Hematopoietic multipotent progenitor cell (in vitro differentiated cells): Measurements from ENCODE around the gene TMEM184B. TPM values are rescaled to one million over a fixed set of nuclear protein-coding genes. Genes with fewer than 3 reads are reported as not detected.

Experiments
- DNase-seq, 3 donors: peaks; one replicate each; pipeline ENCODE4 v3.0.0-alpha.2; 2011 to 2015; ENCODE audit warnings: low read depth in 2 of 3, low spot score in 2 of 3
- total RNA-seq: library from RNA; depleted of rRNA; stranded (reverse); fragments of >200 nt; gene quantifications from one replicate; pipeline ENCODE4 v1.2.3, GENCODE V29; 2012

Gene TMEM184B
- total RNA-seq, 1 donor, result 13.5 TPM

DNA sequence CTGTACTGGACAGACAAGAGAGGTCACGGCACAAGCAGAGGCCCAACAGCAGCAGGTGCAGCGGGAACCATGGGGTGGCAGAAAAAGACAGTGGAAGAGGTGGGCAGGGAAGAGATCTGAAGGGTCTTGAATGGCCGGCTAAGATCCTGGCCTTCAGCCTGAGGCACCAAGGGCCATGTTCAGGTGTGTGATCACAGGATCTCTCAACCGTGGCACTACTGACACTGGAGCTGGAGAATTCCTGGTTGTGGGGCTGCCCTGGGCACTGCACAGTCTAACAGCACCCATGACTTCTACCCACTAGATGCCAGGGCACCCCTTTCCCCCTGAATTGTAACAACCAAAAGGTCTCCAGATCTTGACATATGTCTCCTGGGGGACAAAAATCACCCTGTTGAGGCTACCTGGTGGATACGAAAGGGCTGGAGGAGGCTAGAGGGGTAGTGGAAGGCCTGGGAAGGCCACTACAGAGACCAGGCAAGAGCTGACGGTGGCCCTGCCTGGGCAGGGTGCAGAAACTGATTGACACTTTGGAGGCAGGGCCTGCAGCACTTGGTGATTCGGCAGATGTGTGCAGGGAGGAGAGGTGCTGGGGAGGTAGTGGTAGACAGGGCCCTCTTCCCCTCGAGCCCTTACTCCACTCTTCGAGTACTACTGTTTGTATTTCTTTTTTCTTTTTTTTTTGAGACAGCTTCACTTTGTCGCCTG, 36.1 kb upstream of the TMEM184B start:
- DNase-seq, result no peak

DNA sequence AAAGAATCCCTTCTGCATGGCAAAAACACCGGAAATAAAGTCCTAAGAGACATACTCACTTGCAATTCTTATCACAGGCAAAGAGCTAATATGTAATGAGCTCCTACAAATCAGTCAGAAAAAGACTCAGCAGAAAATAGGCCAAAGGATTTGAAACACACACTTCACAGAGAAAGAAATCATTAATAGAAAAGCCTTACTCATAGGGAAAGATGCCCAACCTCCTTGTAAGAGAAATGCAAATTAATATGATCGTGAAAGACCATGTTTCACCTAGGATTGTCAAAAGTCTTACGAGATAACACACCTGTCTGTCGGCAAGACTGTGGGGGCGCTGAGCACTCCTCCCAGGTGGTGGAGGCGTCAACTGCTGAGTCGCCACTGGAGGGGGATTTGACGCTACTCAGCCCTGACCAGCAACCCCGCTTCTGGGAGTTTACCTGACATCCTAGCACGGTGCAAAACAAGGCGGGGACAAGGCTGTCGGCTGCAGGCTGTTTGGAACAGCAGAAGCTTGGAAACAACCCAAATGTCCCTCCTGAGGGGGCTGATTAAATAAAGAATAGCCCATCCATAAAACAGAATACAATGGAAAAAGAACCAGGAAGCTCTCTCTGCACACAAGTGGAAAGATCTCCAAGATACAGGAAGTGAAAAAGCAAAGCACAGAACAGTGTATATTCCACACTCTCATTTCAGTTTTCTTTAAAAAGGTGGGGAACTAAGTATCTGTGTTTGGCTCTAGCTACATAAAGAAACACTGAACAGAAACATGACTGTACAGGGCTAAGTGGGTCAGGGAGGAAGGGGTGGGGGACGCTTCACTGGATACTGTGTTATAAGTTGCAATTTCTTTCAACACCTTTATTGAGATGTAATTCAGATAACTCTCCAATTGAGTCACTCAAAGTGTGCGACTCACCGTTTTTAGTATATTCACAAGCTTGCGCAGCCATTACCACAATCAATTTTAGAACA, 33.0 kb upstream of the TMEM184B start:
- DNase-seq, result no peak

DNA sequence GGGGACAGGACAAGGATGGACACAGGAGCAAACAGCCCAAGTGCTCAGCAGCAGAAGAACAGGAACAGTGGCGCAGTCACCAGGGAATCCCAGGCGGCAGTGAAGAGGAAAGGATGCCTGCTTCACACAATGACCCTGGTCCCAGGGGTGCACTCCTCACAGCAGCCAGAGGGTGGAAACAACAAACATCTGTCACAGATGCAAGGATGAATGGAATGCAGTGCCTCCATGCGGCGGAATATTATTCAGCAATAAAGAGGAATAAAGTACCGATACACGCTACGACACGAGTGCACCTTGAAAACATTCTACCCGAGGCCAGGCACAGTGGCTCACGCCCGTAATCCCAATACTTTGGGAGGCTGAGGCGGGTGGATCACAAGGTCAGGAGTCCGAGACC, 31.7 kb upstream of the TMEM184B start:
- DNase-seq, result no peak

DNA sequence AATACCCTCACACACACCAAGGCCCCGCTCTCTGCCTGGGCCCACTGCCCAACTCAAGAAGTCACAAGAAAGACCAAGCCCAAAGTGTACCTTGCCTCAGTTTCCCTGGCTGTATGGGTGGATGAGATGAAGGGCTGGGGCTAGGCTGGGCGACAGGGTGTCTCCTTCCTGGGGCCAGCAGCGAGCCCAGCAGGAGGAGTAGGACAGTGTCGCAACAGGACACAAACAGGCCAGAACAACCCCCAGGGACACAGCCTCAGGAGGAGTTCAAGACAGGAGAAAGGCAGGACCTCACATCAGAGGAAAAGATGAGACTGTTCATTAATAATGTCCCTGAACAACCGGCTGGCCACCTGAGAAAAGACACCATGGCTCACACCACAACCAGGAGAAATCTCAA, 31.2 kb upstream of the TMEM184B start:
- DNase-seq, result no peak

DNA sequence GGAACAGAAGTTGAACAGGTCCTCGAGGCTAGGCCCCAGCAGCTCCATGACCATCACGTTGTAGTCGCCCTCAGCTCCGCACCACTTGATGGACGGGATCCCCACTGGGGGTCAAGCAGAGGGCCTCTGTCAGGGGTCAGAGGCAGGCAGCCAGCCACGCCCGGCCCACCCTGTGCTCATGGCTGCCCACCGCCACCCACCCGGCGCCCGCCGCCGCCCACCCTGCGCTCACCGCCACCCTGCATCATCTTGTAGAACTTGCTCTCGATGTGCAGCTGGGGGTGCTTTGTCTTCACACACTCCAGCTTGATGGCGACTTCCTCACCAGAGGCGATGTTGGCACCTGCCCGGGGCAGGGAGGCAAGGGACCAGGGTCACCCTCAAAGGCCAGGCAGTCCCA, 30.1 kb upstream of the TMEM184B start:
- no peak for DNase-seq

DNA sequence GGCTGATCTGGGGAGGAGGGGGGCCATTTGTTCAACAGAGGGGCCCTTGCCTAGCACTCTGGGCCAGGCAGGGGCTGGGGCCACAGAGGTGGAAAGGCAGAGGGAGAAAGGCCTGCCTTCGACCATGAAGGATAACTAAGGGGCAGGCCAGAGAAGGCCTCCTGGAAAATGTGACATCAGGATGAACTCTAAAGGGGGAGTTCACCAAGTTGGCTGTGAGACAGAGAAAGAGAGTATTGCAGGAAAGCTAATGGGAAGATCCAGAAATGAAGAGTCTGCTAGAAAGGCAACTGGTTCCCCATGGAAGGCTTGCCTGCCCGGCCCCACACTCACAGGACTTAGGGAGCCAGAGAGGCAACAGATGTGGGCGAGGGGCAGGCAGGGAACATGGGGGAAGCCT, 28.1 kb upstream of the TMEM184B start:
- DNase-seq, result no peak

DNA sequence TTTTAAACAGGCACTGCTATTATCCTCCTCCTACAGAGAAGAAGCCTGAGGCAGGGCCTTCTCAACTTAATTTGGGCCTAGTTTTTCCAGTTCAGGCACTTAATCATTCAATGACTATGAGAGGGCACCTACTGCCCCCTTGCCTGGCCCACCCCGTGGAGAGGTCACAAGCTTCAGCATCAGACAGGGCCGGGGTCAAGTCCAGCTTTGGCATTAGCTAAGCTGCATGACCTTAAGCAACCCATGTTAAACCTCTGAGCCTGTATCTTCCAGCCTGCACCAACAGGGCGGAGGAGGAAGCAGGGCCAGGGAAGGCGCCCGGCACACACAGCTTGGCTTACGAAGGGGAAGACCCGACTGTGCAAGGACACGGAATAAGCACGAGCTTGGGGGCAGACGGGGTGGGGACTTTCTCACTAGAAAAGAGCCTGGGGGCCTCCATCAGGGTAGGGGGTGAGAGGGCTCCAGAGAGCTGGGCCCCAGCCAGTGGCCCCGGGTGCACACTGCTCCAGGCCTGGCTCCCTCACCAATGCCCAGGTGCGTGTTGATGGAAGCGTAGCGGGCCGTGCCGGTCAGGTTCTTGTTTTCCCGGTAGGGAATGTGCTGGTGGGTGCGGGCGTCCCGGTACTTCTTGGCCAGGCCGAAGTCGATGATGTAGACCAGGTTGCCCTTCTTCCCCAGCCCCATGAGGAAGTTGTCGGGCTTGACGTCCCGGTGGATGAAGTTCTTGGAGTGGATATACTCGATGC, 27.6 kb upstream of the TMEM184B start:
- DNase-seq, result no peak

DNA sequence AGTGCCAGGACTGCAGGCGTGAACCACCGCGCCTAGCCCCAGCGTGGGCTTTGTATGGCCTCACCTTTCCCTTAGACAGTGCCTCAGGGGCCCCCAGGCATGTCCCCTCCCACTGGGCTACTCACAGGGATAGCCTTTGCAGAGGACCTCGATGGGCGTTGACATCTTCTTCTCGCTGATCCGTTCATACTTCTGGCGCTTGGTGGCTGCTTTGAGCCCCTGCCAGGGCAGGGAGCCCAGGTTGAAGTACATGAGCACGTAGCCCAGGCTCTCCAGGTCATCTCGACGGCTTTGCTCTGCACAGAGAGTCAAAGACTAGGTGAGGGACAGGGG, 26.9 kb upstream of the TMEM184B start:
- DNase-seq, result no peak

DNA sequence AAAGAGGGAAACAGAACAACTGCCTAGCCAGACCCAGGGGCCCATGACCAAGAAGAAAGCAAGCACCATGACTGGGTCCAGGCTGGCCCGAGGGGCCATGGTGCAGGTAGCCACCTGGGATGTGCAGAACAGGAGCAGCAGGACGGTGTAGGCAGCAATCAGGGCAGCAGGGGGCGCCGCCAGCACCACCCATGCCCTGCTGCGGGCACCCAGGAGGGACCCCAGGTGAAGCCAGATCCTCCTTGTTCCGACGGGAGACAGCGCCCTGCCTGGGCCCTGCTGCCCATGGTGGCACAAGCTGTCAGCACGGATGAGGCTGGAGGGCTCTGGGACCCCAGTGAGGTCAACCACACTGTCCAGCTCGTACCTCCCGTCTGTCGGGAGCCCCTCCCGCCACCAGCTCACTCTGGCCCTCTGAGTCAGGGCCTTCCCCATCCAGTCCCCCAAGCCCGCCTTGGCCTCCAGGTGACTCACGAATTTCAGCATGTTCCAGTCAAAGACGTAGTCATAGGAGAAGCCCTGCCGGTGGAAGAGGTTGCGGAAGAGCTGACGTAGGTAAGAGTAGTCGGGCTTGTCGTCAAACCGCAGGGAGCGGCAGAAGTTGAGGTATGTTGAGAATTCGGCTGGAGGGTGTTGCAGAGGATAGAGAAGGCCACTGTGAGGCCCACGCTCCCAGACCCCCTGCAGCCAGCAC, 25.6 kb upstream of the TMEM184B start:
- DNase-seq, result peak in 1 of 3 donors; percentile 43

DNA sequence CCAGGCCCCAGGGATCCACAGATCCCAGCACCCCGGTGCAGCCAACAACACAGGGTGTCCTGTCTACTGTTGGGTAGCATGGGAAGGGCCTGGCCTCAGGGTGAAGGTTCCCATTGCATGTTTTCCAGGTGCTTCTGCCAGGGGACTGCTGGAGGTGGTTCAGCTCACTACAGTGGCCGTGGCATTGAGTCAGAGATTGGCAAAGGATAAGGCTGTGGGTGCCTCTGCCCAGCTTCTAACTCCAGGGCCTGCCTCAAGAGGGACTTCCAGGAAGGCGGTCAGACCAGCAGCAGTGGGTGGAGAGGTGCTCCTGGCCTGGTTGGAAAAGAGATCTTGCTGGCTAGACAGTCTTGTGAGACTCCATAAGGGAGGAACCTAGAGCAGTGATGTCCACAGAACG, 23.6 kb upstream of the TMEM184B start:
- no peak for DNase-seq

DNA sequence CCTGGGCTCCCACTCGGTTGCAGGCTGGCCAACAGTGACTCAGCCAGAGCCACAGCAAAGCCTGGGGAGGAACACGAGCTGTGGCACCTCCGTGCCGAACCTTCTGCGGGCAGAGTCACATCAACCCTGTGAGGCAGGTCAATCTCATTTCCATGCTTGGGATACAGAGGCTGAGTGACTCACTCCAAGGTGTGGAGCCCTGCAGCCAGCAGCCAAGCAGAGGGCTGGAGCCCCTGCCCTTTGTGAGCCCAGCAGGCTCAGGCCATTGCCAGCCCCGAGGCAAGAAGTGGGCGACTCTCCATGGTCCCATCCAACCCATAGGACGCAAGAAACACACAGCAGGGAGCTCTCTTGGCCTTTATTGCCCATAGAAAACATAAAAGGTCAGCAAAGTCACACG, 23.1 kb upstream of the TMEM184B start:
- DNase-seq, result no peak

DNA sequence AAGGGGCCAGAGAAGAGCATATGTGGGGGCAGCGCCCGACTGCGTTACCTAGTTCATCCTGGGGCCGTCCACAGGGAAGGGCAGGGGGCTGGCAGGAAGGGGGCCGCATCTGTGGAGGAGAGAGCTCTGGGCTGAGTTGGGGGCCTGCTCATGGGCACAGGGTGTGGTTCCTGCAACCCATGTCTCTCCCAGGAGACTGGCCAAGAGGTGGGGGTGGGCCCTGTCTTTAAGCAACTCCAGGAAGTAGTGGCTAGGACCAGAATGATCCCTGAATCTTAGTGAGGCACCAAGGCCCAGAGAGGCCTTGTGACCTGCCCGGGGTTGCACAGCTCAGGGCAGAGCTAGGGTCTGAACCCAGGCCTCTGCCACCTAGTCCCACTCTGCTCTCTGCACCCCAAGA, 22.5 kb upstream of the TMEM184B start:
- DNase-seq, result no peak

DNA sequence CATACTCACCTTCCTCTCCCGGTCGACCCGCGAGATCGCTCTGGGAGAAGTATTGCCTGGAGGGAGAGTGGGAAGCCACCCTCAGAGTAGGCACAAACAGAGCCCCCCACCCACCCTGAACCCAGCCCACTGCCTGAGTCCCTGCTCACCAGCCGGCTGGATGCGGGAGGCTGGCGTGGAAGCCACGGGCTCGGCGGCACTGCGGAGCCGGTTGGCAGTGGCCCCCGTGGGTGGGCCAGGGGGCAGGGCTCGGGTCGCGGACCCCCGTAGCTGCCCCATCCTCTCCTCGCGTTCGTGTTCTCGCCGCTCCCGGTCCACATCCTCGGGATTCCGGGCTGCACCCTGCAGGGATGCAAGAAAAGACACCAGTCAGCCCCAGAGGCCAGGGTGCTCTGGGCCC, 21.4 kb upstream of the TMEM184B start:
- DNase-seq, result no peak

DNA sequence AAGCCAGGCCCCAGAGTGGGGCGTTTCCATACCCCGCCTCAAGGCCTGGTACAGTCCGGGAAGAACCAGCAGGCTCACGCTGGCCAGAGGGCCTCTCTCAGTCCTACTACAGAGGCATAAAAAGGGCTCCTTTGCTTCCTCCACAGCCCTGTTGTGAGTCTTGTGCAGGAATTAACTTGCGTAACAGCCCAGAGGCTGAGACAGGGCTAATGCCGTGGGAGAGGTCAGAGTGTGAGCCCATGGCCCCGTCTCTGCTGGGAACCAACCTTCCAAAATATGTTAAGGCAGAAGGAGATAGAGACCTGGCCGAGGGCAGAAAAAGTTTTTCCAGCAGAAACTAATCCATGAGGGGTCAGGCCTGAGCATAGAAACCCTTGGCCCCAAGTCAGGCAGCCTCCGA, 19.9 kb upstream of the TMEM184B start:
- no peak for DNase-seq

DNA sequence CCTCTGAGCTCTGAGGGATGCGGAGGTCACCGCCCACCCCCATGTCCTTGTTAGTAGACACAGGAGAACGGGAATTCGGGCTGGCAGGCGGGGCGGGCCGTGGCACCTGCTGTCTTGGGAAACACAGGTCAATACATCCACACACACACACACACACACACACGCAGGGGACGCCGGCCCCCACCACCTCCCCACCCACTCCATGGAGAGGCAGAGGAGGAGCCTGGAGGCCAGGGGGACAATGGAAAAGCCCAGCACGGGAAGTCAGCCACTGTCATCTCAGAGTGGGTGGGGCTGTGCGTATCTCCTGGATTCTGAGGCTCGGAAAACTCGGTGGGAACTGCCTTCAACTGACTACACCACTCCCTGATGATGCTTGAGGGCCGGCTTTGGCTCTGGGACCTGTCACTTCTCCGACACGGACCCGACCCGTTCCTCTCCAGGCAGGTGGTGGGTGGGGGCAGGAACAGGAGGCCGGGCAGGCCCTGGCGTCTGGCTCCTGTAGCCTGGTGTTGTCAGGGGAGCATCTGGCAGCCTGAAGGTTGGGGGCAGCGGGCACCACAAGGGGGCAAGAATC, 18.5 kb upstream of the TMEM184B start:
- peak in 1 of 3 donors; percentile 22 for DNase-seq

DNA sequence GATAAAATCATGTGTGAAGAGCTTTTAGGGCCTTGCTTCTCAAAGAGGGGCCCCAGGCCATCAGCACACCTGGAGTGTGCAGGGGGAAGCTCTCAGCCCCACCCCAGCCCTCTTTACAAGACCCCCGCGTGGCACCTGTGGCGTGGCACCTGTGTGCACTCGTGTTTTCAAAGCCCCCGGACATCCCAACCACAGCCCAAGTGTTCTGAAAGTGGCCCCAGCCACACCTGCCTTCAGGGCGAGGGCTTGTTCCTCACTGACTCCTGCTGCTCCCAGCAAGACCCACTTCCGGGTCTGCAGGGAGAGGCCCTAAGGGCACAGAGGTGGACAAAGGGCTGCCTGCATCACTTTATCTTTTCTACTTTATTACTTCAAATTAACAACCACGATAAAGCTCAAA, 17.5 kb upstream of the TMEM184B start:
- DNase-seq, result no peak

DNA sequence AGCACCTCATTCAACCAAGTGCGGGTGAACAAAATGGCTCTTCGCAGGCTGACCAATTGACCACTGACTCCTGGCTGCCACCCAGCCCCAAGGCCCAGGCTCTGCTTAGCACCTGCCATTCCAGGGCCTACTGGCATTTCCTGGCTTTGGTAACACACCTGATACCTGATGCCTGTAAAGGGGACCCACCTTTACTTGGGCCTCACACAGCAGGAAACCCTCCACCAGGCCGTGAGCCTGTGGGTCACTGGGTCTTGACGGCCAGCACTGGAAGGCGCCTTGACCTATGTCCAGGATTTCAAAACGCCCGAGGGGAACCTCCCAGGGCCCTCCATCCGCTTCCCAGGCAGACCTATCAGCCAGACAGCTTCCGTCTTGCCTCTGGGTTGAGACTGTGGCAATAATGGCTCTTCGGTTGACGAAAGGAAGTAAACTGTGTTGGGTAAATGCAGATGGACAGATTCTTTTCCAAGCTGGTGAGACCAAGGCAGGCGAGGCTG, 16.8 kb upstream of the TMEM184B start:
- DNase-seq, result no peak

DNA sequence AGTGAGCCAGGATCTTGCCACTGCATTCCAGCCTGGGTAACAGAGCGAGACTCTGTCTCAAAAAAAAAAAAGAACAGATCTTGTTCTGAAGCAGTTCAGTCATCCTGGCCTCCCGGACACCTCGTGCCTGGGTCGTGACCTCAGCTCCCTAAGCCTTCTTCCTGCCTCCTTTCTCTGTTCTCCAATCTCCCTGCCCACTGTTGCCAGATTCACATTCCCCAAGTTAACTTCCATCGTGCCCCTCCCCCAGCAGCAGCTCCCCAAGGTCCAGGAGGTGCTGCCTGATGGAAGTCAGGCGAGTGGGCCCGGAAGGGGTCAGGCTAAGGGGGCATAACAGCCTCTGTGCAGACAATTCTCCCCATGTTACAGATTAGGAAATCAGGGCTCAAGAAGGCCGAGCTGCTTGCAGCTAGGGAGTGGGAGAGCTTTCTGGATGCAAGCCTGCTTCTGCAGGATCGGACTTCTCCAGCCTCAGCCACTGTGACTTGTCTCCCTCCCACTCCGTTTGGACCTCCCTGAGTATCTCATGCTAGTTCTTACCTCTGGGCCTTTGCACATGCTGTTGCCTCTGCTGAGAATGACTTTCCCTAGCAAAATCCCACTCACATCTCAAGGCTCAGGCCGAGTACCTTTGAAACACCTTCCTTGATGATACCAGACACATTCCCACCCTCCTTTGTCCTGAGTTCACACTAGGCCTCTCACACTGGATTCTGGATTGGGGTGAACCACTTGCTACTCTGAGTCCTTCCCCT, 14.3 kb upstream of the TMEM184B start:
- DNase-seq, result no peak

DNA sequence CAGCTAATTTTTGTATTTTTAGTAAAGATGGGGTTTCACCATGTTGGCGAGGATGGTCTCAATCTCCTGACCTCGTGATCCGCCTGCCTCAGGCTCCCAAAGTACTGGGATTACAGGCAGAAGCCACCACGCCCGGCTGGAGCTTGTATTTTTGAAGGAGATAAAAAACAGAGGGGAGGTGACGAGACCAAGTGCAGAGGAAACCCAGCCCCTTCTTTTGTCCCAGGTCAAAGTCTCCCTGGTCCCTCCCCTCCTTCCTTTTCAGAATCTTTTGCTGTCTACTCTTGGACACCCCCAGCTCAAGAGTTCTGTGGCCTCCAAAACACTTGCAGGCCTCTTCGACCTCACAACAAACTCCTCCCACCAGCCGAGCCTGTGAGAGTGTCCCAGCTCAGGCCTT, 12.2 kb upstream of the TMEM184B start:
- no peak for DNase-seq

DNA sequence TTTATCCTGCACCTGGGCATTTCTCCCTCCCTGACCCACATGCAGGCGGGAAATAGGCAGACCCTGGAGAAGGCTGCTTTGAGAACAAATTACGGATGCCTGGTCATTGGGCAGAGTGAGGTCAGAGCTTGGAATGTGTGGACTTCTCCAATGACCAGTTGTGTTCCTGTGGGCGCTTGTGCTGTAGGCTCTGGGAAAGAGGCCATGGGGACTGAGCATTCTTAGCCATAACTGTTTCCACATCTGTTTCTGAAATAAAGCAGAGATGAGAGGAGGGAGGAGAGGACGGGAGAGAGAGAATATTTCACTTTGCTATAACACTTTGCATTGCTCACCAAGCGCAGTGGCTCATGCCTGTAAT, 11.2 kb upstream of the TMEM184B start:
- DNase-seq, result no peak
